GM12878 (cell line): ENCODE results near the gene IFNK. TPM values are rescaled to one million over a fixed set of nuclear protein-coding genes. Genes with fewer than 3 reads are reported as not detected.

Experiments
- ATAC-seq: fragments of 200-7000 bp; cut with Tn5 transposase; 3 replicates; pipeline ENCODE4 v1.9.1; 2020; ENCODE audit warnings: mild to moderate bottlenecking, moderate library complexity
- BruUV-seq: library from RNA; stranded (reverse); fragments of 400-500 nt; replicated peaks from 2 replicates; lab custom pipeline; 2021; lab: Mats Ljungman, UMichigan
- CTCF ChIA-PET: fragments of 300-600 bp; sonication (Branson Sonifier 250); formaldehyde crosslinking; extraction: SDS; loops from one replicate; lab custom pipeline; 2021; ENCODE audit warnings: inconsistent platforms; lab: Yijun Ruan, JAX
- POLR2A ChIA-PET: fragments of 350-600 bp; formaldehyde crosslinking; extraction: SDS; loops from one replicate; lab custom pipeline; 2021; ENCODE audit warnings: inconsistent platforms; lab: Charles Lee
- RAD21 ChIA-PET: fragments of 300-600 bp; sonication (Branson Sonifier 250); formaldehyde crosslinking; loops from one replicate; lab custom pipeline; 2023; ENCODE audit warnings: antibody characterized with exemption; ENCODE audit not compliant: unreplicated experiment; lab: Charles Lee
- SMC1A ChIA-PET: fragments of 300-600 bp; sonication (Branson Sonifier 250); formaldehyde crosslinking; loops from one replicate; lab custom pipeline; 2023; ENCODE audit not compliant: unreplicated experiment, uncharacterized antibody; lab: Charles Lee
- DNase-seq: peaks from one replicate; pipeline ENCODE4 v3.0.0-alpha.2; 2011; ENCODE audit warnings: low read depth, low spot score
- FAIRE-seq: peaks from 3 replicates; lab custom pipeline; 2011; peaks lifted over from hg19 to GRCh38; lab: Jason Lieb, UNC
- H2AFZ ChIP-seq: 2 replicates; pipeline ENCODE4 v1.6.0; 2011; ENCODE audit warnings: low read depth, low read length, control low read depth; ENCODE audit not compliant: control insufficient read depth
- H3K27ac ChIP-seq: 2 replicates; pipeline ENCODE4 v1.5.1; 2011; ENCODE audit warnings: control low read depth; ENCODE audit not compliant: control insufficient read depth, insufficient read depth
- H3K27me3 ChIP-seq, 2 experiments: replicated peaks in 1 of 2; 2 replicates each; pipeline versions ENCODE4 v1.6.0 to v1.6.1; 2011; ENCODE audit warnings: low read length in 1 of 2; ENCODE audit not compliant: control insufficient read depth in 2 of 2, insufficient read depth in 2 of 2
- H3K36me3 ChIP-seq, 2 experiments: 2 replicates each; pipeline ENCODE4 v1.5.1; 2011; ENCODE audit warnings: low read length in 1 of 2; ENCODE audit not compliant: control insufficient read depth in 2 of 2, insufficient read depth in 2 of 2
- H3K4me1 ChIP-seq: 2 replicates; pipeline ENCODE4 v1.6.1; 2011; ENCODE audit warnings: mild to moderate bottlenecking, low read length, moderate library complexity, mixed read lengths; ENCODE audit not compliant: control insufficient read depth, insufficient read depth
- H3K4me2 ChIP-seq: 2 replicates; pipeline ENCODE4 v1.6.0; 2011; ENCODE audit warnings: control low read depth; ENCODE audit not compliant: control insufficient read depth, insufficient read depth
- H3K4me3 ChIP-seq: fragments of 200-600 bp; sonication (generic); 2 replicates; pipeline ENCODE4 v1.5.1; 2016
- H3K79me2 ChIP-seq: 2 replicates; pipeline ENCODE4 v1.6.0; 2011; ENCODE audit warnings: low read length; ENCODE audit not compliant: control insufficient read depth, insufficient read depth
- H3K9ac ChIP-seq: 2 replicates; pipeline ENCODE4 v1.8.0; 2011; ENCODE audit warnings: low read length, control low read depth, mixed read lengths; ENCODE audit not compliant: control insufficient read depth, insufficient read depth
- H3K9me3 ChIP-seq: replicated peaks from 3 replicates; pipeline ENCODE4 v1.5.1; 2011; ENCODE audit warnings: mild to moderate bottlenecking, low read length; ENCODE audit not compliant: control insufficient read depth, insufficient read depth
- H4K20me1 ChIP-seq: 2 replicates; pipeline ENCODE4 v1.6.0; 2011; ENCODE audit not compliant: control insufficient read depth, insufficient read depth
- ASH2L ChIP-seq: fragments of 300-600, 200-600 bp; sonication (generic); IDR thresholded peaks from 2 replicates; pipeline ENCODE4 v1.6.1; 2017; ENCODE audit warnings: low read depth, mild to moderate bottlenecking, borderline replicate concordance
- BRCA1 ChIP-seq: IDR thresholded peaks from 2 replicates; pipeline ENCODE4 v1.6.1; 2011; ENCODE audit warnings: low read depth, low read length, improper control_type of control experiment
- CREM ChIP-seq: IDR thresholded peaks from 2 replicates; pipeline ENCODE4 v1.6.1; 2014; ENCODE audit warnings: antibody characterized with exemption, low read depth
- E2F4 ChIP-seq: IDR thresholded peaks from 2 replicates; pipeline ENCODE4 v1.6.1; 2012; ENCODE audit warnings: low read depth, low read length, improper control_type of control experiment
- IKZF2 ChIP-seq, 2 experiments: fragments of 450-650 bp; IDR thresholded peaks; 2 replicates each; pipeline ENCODE4 v1.6.1; 2017; ENCODE audit warnings: mild to moderate bottlenecking in 2 of 2, moderate library complexity in 2 of 2
- KLF5 ChIP-seq: fragments of 450-650 bp; IDR thresholded peaks from 2 replicates; pipeline ENCODE4 v1.6.1; 2014; ENCODE audit warnings: mild to moderate bottlenecking; ENCODE audit not compliant: partially characterized antibody
- LARP7 ChIP-seq: fragments of 450-650 bp; IDR thresholded peaks from 2 replicates; pipeline ENCODE4 v1.6.1; 2017; ENCODE audit warnings: mild to moderate bottlenecking
- MAX ChIP-seq: IDR thresholded peaks from 2 replicates; pipeline ENCODE4 v1.6.1; 2012; ENCODE audit warnings: low read depth, low read length, improper control_type of control experiment
- MTA2 ChIP-seq: fragments of 450-650 bp; IDR thresholded peaks from 2 replicates; pipeline ENCODE4 v1.6.1; 2016; ENCODE audit warnings: low read depth, mild to moderate bottlenecking, moderate library complexity
- NR2C1 ChIP-seq: fragments of 450-650 bp; IDR thresholded peaks from 2 replicates; pipeline ENCODE4 v1.6.1; 2017; ENCODE audit warnings: antibody characterized with exemption, mild to moderate bottlenecking, moderate library complexity
- PAX8 ChIP-seq: fragments of 450-650 bp; IDR thresholded peaks from 2 replicates; pipeline ENCODE4 v1.6.1; 2017; ENCODE audit warnings: mild to moderate bottlenecking, moderate library complexity
- PBX3 ChIP-seq: IDR thresholded peaks from 2 replicates; pipeline ENCODE4 v1.6.1; 2011; ENCODE audit warnings: mild to moderate bottlenecking, low read depth, low read length, moderate library complexity; ENCODE audit not compliant: insufficient replicate concordance
- RAD21 ChIP-seq: IDR thresholded peaks from 2 replicates; pipeline ENCODE4 v1.6.1; 2011; ENCODE audit warnings: mild to moderate bottlenecking, low read depth, low read length, moderate library complexity; ENCODE audit not compliant: insufficient read depth
- SP1 ChIP-seq: IDR thresholded peaks from one replicate; pipeline ENCODE4 v1.6.1; 2011; ENCODE audit warnings: low read depth, low read length
- TBL1XR1 ChIP-seq: IDR thresholded peaks from 2 replicates; pipeline ENCODE4 v1.6.1; 2012; ENCODE audit warnings: low read depth, low read length, improper control_type of control experiment
- ZNF217 ChIP-seq: fragments of 450-650 bp; IDR thresholded peaks from 2 replicates; pipeline ENCODE4 v1.6.1; 2017; ENCODE audit warnings: antibody characterized with exemption, mild to moderate bottlenecking
- ZNF24 ChIP-seq: fragments of 450-650 bp; IDR thresholded peaks from 2 replicates; pipeline ENCODE4 v1.6.1; 2017; ENCODE audit warnings: antibody characterized with exemption, mild to moderate bottlenecking
- ZNF622 ChIP-seq: fragments of 450-650 bp; IDR thresholded peaks from 2 replicates; pipeline ENCODE4 v1.6.1; 2017; ENCODE audit warnings: mild to moderate bottlenecking, inconsistent platforms
- ZSCAN29 ChIP-seq: fragments of 450-650 bp; IDR thresholded peaks from 2 replicates; pipeline ENCODE4 v1.6.1; 2017; ENCODE audit warnings: mild to moderate bottlenecking, moderate library complexity
- WGBS: methylation state at CpG from one replicate; pipeline ENCODE4 v1.1.6; 2016; ENCODE audit warnings: low lambda C conversion rate; ENCODE audit not compliant: insufficient replicate concordance, insufficient coverage; ENCODE audit errors: missing lambda C conversion rate; 5-methylcytosine and 5-hydroxymethylcytosine counted together
- in situ Hi-C: fragments of 300-500 bp; cut with MboI; formaldehyde crosslinking; loops from 9 replicates; pipeline ENCODE4 v1.14.3; 2018; ENCODE audit warnings: mixed read lengths
- intact Hi-C: fragments of 100-400 bp; cut with micrococcal nuclease; formaldehyde crosslinking; loops from one replicate; pipeline ENCODE4 v1.14.2; 2022; ENCODE audit not compliant: unreplicated experiment
- polyA plus RNA-seq, 11 experiments: library from polyadenylated mRNA; depleted of rRNA in 4 of 11; unstranded in 6 of 11; stranded (reverse) in 5 of 11; fragments of >200 nt; fragmentation: Nextera tagmentation in 4 of 11; fragmentation: Illumina TruSeq in 1 of 11; extraction: Ambion mirVana in 4 of 11; extraction: Trizol in 1 of 11; gene quantifications; 1 replicate in 1 of 11; 2 replicates in 10 of 11; pipeline versions ENCODE4 v1.2.1 to v1.2.3, GENCODE V29; 2011 to 2016; ENCODE audit warnings: inconsistent platforms in 2 of 11, missing spikeins in 2 of 11, low read depth in 1 of 11
- total RNA-seq, 4 experiments: library from RNA; depleted of rRNA in 3 of 4; stranded (reverse); fragments of >200 nt in 3 of 4; fragmentation: Illumina TruSeq in 1 of 4; extraction: Trizol in 1 of 4; gene quantifications; 2 replicates each; pipeline versions ENCODE4 v1.2.1 to v1.2.3, GENCODE V29; 2013 to 2021

Gene IFNK
- total and polyA plus RNA-seq, 10 of the 15 experiments (the other 5 are each of a cell fraction or from before 2014, with no cell fraction given) = 0.06 TPM; not detected in 9

- Histone ChIP-seq H3K9me3 (no peaks in the 10 kb centered on the region), H4K20me1 (no peaks in the 10 kb centered on the region), H3K36me3 (no peaks in the 10 kb centered on the region), H3K9ac (no peak overlapping the region), H3K4me1 (peaks cover 7% of the 10 kb centered on the region; the same call in 1 of the 2 replicates), H3K79me2 (no peaks in the 10 kb centered on the region), H3K4me3 (no peak overlapping the region), H3K4me2 (no peak overlapping the region), H3K27ac (no peak overlapping the region), H2AFZ (no peak overlapping the region), H3K27me3 (no peaks in the 10 kb centered on the region)
- TF ChIP-seq LARP7 = no peak
- no peak for TF ChIP-seq ZNF217
- TF ChIP-seq TBL1XR1 = no peak
- TF ChIP-seq ASH2L = no peak
- BruUV-seq = no TSS peak
- intact Hi-C loops = no loop called here
- ChIA-PET SMC1A (interaction anchor here (1.7 kb wide), 1 partner anchor 21 kb away, joined by 4 read pairs; no protein-coding TSS in a partner anchor), CTCF (no interaction called here), RAD21 (no interaction called here), POLR2A (no interaction called here)
- in situ Hi-C loops = no loop called here
- ATAC-seq (peak; percentile 62), DNase-seq (no peak), FAIRE-seq (no peak)
These were observed 19.8 kb upstream of the IFNK start for GRCh38 chr9:27504259-27504658.

GRCh38 chr9:27505744-27506161, 18.3 kb upstream of the IFNK start:
- no peak overlapping the region for H2AFZ ChIP-seq
- TF ChIP-seq BRCA1 (no peak), IKZF2 (IDR thresholded peaks at IDR 0.05) (no peak), SP1 (no peak), MTA2 (no peak), RAD21 (no peak), NR2C1 (no peak), CREM (no peak), MAX (no peak), PAX8 (no peak), ZNF24 (no peak), KLF5 (no peak), ZNF622 (no peak), PBX3 (no peak), ZSCAN29 (no peak), E2F4 (no peak)

More at GRCh38 chr9:27505744-27506161, 18.3 kb upstream of the IFNK start:
- no peaks in the 10 kb centered on the region for H3K79me2 ChIP-seq
- POLR2A ChIA-PET = interaction anchor here (0.9 kb wide), 1 partner anchor 143 kb away, joined by 9 read pairs; no protein-coding TSS in a partner anchor
- no peak overlapping the region for H3K4me2 ChIP-seq
- CTCF ChIA-PET = no interaction called here
- intact Hi-C loops = no loop called here
- H3K9ac ChIP-seq = no peak overlapping the region
- in situ Hi-C loops = no loop called here
- no peaks in the 10 kb centered on the region for H3K36me3 ChIP-seq
- H3K4me1 ChIP-seq = no peaks in the 10 kb centered on the region
- SMC1A ChIA-PET = interaction anchor here (1.1 to 1.7 kb wide), 2 partner anchors 19 to 172 kb away, joined by 3 to 4 read pairs; no protein-coding TSS in a partner anchor
- no TSS peak for BruUV-seq
- FAIRE-seq = no peak
- H4K20me1 ChIP-seq = no peaks in the 10 kb centered on the region
- H3K27me3 ChIP-seq = no peaks in the 10 kb centered on the region
- no peak for DNase-seq
- ATAC-seq = no peak
- RAD21 ChIA-PET = no interaction called here
- 52% methylated on average over 5 of the region's 5 CpGs for WGBS
- no peak overlapping the region for H3K27ac ChIP-seq
- H3K4me3 ChIP-seq = no peak overlapping the region
- H3K9me3 ChIP-seq = no peaks in the 10 kb centered on the region
